ENCODE data around the gene SCN10A.

DNA sequence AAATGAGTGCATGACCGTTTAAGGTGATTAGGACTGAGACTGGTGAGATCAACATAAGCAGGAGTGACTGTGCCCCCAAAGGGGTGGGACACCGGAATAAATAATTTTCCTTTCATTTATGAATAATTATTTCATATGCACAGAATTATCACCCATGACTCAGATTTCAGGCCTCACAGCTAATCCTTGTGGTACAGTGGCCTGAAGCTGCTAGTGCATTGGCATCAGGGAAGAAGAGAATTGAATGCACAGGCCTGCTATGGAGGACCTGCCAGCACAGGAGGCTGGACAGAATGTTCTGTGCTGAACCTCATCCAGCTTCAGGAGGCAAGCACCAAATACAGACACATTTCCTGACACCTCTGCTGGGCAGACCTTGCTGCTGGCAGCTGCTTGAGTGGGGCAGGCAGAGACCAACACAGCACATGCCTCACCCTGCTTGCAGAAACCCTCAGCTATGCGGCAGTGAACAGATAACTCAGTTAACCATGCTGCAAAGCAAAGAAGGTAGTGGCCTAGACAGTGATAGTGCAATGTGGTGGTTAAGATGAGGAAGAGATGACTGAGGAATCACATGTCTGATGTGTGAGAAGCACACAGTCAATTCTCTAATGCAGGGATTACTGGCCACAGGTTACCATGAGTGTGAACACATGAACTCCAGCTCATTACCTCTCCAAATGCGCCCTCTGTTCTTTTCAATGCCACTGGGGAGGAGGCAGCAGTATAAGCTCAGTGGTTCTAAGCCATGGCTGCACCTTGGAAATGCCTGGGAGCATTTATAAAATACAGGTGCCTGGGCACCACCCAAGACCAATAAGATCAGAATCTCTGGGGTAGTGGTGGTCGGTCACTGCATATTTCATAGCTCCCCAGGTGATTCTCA, 98.4 kb downstream of the SCN10A start:
- TF ChIP-seq EP300 (IDR thresholded peaks at IDR 0.05; ENCODE audit: borderline replicate concordance in 1 of 2, low read depth in 1 of 2, low read length in 1 of 2) (no peak), FOXM1 (IDR thresholded peaks at IDR 0.05; ENCODE audit: low read depth) (no peak), EZH2phosphoT487 (IDR thresholded peaks at IDR 0.05; ENCODE audit: borderline replicate concordance, low read depth) (no peak), SMC3 (IDR thresholded peaks at IDR 0.05; ENCODE audit: low read depth, low read length) (no peak), POLR2AphosphoS5 (IDR thresholded peaks at IDR 0.05; ENCODE audit: low read depth, low read length) (no peak), USF1 (IDR thresholded peaks at IDR 0.05; ENCODE audit: borderline replicate concordance, low read depth) (no peak), RFX5 (IDR thresholded peaks at IDR 0.05; ENCODE audit: low read length) (no peak)
- TF ChIP-seq, protein P1, sequence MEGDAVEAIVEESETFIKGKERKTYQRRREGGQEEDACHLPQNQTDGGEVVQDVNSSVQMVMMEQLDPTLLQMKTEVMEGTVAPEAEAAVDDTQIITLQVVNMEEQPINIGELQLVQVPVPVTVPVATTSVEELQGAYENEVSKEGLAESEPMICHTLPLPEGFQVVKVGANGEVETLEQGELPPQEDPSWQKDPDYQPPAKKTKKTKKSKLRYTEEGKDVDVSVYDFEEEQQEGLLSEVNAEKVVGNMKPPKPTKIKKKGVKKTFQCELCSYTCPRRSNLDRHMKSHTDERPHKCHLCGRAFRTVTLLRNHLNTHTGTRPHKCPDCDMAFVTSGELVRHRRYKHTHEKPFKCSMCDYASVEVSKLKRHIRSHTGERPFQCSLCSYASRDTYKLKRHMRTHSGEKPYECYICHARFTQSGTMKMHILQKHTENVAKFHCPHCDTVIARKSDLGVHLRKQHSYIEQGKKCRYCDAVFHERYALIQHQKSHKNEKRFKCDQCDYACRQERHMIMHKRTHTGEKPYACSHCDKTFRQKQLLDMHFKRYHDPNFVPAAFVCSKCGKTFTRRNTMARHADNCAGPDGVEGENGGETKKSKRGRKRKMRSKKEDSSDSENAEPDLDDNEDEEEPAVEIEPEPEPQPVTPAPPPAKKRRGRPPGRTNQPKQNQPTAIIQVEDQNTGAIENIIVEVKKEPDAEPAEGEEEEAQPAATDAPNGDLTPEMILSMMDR (IDR thresholded peaks at IDR 0.05) = no peak

Measured in SK-N-SH (cell line).